HEK293 (cell line): ENCODE results near the gene SMIM41.

Source experiments
- CTCF ChIA-PET: fragments of 350-600 bp; formaldehyde crosslinking; extraction: SDS; loops from one replicate; lab custom pipeline; 2021; ENCODE audit warnings: antibody characterized with exemption; lab: Yijun Ruan, JAX
- POLR2A ChIA-PET: fragments of 300-600 bp; formaldehyde crosslinking; extraction: SDS; loops from one replicate; lab custom pipeline; 2020; ENCODE audit warnings: antibody characterized with exemption, inconsistent platforms; lab: Yijun Ruan, JAX
- H3K27ac ChIP-seq: fragments of 200-500 bp; sonication (Bioruptor generic); 2 replicates; pipeline ENCODE4 v1.5.1; 2014; ENCODE audit warnings: low read depth, low read length, control low read depth, inconsistent platforms; ENCODE audit errors: extremely low read depth
- H3K36me3 ChIP-seq, 2 experiments: fragments of 200-500 bp in 1 of 2; sonication (Bioruptor generic) in 1 of 2; 1 replicate in 1 of 2; 2 replicates in 1 of 2; pipeline ENCODE4 v1.5.1; 2014 to 2017; ENCODE audit warnings: inconsistent platforms in 2 of 2, low read length in 2 of 2; ENCODE audit not compliant: control insufficient read depth in 2 of 2, insufficient read depth in 1 of 2
- H3K4me1 ChIP-seq: fragments of 200-500 bp; sonication (Bioruptor generic); 2 replicates; pipeline ENCODE4 v1.5.1; 2014; ENCODE audit warnings: mild to moderate bottlenecking, low read length, inconsistent platforms; ENCODE audit not compliant: control insufficient read depth, insufficient read depth
- H3K4me3 ChIP-seq: 2 replicates; pipeline ENCODE4 v1.5.1; 2011; ENCODE audit warnings: low read depth, mild to moderate bottlenecking, control low read depth, low read length, moderate library complexity
- H3K9me3 ChIP-seq: fragments of 200-500 bp; sonication (Bioruptor generic); 2 replicates; pipeline ENCODE4 v1.5.1; 2014; ENCODE audit warnings: low read depth, low read length, inconsistent platforms; ENCODE audit not compliant: control insufficient read depth, insufficient read depth
- MEIS1 ChIP-seq: sonication (generic); formaldehyde crosslinking; IDR thresholded peaks from 2 replicates; pipeline ENCODE4 v1.8.1; 2022; ENCODE audit warnings: missing genetic modification reagents, mild to moderate bottlenecking, borderline replicate concordance
- MYNN ChIP-seq: fragments of 450-650 bp; formaldehyde crosslinking; IDR thresholded peaks from 2 replicates; pipeline ENCODE4 v1.5.1; 2016; ENCODE audit warnings: missing biosample characterization, missing genetic modification characterization, borderline replicate concordance
- SP7 ChIP-seq: fragments of 450-650 bp; formaldehyde crosslinking; IDR thresholded peaks from 2 replicates; pipeline ENCODE4 v1.5.1; 2016; ENCODE audit warnings: missing biosample characterization, missing genetic modification characterization
- ZBTB48 ChIP-seq: fragments of 450-650 bp; formaldehyde crosslinking; IDR thresholded peaks from 2 replicates; pipeline ENCODE4 v1.5.1; 2016; ENCODE audit warnings: missing biosample characterization, missing genetic modification characterization
- ZBTB7A ChIP-seq: fragments of 450-650 bp; formaldehyde crosslinking; IDR thresholded peaks from 2 replicates; pipeline ENCODE4 v1.5.1; 2016; ENCODE audit warnings: low read depth, missing biosample characterization, missing genetic modification characterization
- ZBTB8A ChIP-seq: fragments of 450-650 bp; formaldehyde crosslinking; IDR thresholded peaks from 2 replicates; pipeline ENCODE4 v1.5.1; 2016; ENCODE audit warnings: missing biosample characterization, missing genetic modification characterization
- ZNF350 ChIP-seq: fragments of 450-650 bp; formaldehyde crosslinking; IDR thresholded peaks from 2 replicates; pipeline ENCODE4 v1.5.0; 2017; ENCODE audit warnings: missing biosample characterization, mild to moderate bottlenecking, missing genetic modification characterization
- ZNF391 ChIP-seq: fragments of 450-650 bp; formaldehyde crosslinking; IDR thresholded peaks from 2 replicates; pipeline ENCODE4 v1.5.1; 2016; ENCODE audit warnings: low read depth, missing biosample characterization, missing genetic modification characterization, borderline replicate concordance
- ZNF426 ChIP-seq: fragments of 450-650 bp; formaldehyde crosslinking; IDR thresholded peaks from 2 replicates; pipeline ENCODE4 v1.5.1; 2017; ENCODE audit warnings: missing biosample characterization, missing genetic modification characterization, mild to moderate bottlenecking, inconsistent platforms, moderate library complexity
- ZNF48 ChIP-seq: fragments of 450-650 bp; formaldehyde crosslinking; IDR thresholded peaks from 2 replicates; pipeline ENCODE4 v1.5.1; 2016; ENCODE audit warnings: missing biosample characterization, missing genetic modification characterization
- ZNF776 ChIP-seq: fragments of 450-650 bp; formaldehyde crosslinking; IDR thresholded peaks from 2 replicates; pipeline ENCODE4 v1.5.0; 2017; ENCODE audit warnings: missing biosample characterization, missing genetic modification characterization, borderline replicate concordance
- TF ChIP-seq, protein P1 (sequence below): fragments of 450-650 bp; formaldehyde crosslinking; IDR thresholded peaks from 2 replicates; pipeline ENCODE4 v1.5.1; 2016; ENCODE audit warnings: missing biosample characterization, missing genetic modification characterization
- TF ChIP-seq, protein P2 (sequence below): fragments of 450-650 bp; formaldehyde crosslinking; IDR thresholded peaks from 2 replicates; pipeline ENCODE4 v1.5.1; 2016; ENCODE audit warnings: missing biosample characterization, missing genetic modification characterization
- TF ChIP-seq, protein P3 (sequence below): fragments of 450-650 bp; formaldehyde crosslinking; IDR thresholded peaks from 2 replicates; pipeline ENCODE4 v1.5.1; 2016; ENCODE audit warnings: missing biosample characterization, missing genetic modification characterization

SMIM41 gene

DNA sequence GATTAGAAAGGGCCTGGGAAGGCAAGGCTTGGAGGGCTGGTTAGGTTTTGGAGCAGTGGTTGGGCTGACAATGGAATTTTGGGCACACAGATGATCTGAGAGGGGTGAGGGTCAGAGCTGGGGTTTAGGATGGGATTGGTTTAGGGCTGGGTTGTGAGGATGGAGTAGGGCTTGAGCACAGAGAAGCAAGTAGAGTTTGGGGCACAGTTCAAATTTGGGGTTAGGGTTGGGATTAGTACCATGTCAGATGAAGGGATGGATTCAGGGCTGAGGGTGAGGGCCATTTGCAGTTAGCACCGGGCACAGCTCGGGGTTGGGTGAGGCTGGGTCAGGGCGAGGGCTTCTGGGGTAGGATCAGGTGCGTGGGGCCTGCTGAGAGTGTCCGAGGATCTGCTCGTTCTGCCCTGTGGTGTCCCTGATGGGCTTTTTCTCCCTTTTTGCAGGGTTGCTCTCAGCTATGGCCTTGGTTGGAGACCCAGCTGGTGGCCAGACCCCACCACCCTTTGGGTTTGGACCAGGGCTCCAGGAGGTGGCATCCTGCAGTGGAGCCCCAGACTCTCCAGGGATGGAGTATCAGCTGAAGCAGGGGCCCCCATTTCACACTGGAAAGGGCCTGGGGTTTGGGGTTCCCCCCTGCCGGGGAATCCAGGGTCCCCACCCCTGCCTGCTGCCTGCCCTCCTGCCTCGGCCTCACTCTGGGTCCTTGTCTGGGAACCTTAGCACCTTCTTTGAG lies 66.8 kb downstream of the SMIM41 start:
- no peaks in the 10 kb centered on the region; the same call in 1 of the 2 replicates for H3K4me1 ChIP-seq
- H3K27ac ChIP-seq = no peak overlapping the region
- TF ChIP-seq, protein P1, sequence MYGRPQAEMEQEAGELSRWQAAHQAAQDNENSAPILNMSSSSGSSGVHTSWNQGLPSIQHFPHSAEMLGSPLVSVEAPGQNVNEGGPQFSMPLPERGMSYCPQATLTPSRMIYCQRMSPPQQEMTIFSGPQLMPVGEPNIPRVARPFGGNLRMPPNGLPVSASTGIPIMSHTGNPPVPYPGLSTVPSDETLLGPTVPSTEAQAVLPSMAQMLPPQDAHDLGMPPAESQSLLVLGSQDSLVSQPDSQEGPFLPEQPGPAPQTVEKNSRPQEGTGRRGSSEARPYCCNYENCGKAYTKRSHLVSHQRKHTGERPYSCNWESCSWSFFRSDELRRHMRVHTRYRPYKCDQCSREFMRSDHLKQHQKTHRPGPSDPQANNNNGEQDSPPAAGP (tag by site-specific recombination) = no peak
- TF ChIP-seq SP7 (tag by site-specific recombination) = no peak
- peak; percentile 40; the same call in 1 of the 2 replicates for TF ChIP-seq ZBTB8A (tag by site-specific recombination)
- CTCF ChIA-PET = interaction anchor here (0.5 to 5.8 kb wide), 16 partner anchors 9 to 835 kb away, joined by 3 to 88 read pairs (median 4); no protein-coding TSS in a partner anchor
- H3K9me3 ChIP-seq = no peaks in the 10 kb centered on the region
- no peaks in the 10 kb centered on the region for H3K36me3 ChIP-seq
- H3K4me3 ChIP-seq = no peak overlapping the region
- POLR2A ChIA-PET = interaction anchor here (0.9 to 2.0 kb wide), 5 partner anchors 9 to 758 kb away, joined by 4 to 12 read pairs (median 5); partner anchors contain the start of genes KRT8 and KRT80

DNA sequence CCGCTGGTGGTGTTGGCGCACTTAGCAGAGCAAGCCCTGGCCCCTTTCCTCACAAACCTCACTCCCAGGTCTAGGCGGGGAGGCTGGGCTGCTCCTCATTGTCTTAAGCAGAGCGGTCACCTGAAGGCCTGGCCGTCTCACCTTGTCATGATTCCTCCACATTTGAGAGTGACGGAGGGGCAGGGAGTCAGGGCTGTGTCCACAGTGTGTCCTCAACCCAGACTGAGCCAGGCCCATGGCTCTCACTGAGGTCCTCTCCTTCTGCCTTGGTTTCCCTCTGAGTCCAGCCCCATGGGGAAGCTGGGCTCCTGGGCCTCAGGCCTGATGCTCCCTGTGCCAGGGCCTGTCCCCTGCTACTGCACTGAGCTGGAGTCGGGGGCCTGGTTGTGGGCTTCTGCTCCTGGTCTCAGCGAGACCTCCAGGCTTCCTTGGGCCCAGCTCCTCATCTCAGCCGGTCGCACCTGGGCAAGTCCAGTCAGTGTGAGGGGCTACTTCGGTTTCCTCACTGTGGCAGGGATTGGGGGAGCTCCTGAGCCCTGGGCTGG lies 67.4 kb downstream of the SMIM41 start:
- ChIA-PET POLR2A (interaction anchor here (0.6 to 2.0 kb wide), 10 partner anchors 9 to 757 kb away, joined by 3 to 12 read pairs (median 4); partner anchors contain the start of genes KRT8 and KRT80), CTCF (interaction anchor here (0.5 to 5.8 kb wide), 18 partner anchors 8 to 834 kb away, joined by 3 to 88 read pairs (median 4); no protein-coding TSS in a partner anchor)
- Histone ChIP-seq H3K4me3 (no peak overlapping the region), H3K9me3 (no peaks in the 10 kb centered on the region), H3K27ac (no peak overlapping the region), H3K4me1 (no peaks in the 10 kb centered on the region; the same call in 1 of the 2 replicates), H3K36me3 (no peaks in the 10 kb centered on the region)
- no peak for TF ChIP-seq ZNF350 (tag by site-specific recombination)
- TF ChIP-seq ZNF391 (tag by site-specific recombination) = no peak
- TF ChIP-seq ZNF776 (tag by site-specific recombination) = no peak
- TF ChIP-seq MEIS1 (CRISPR knock-in tag) = no peak
- TF ChIP-seq, protein P2, sequence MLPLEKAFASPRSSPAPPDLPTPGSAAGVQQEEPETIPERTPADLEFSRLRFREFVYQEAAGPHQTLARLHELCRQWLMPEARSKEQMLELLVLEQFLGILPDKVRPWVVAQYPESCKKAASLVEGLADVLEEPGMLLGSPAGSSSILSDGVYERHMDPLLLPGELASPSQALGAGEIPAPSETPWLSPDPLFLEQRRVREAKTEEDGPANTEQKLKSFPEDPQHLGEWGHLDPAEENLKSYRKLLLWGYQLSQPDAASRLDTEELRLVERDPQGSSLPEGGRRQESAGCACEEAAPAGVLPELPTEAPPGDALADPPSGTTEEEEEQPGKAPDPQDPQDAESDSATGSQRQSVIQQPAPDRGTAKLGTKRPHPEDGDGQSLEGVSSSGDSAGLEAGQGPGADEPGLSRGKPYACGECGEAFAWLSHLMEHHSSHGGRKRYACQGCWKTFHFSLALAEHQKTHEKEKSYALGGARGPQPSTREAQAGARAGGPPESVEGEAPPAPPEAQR (tag by site-specific recombination) = no peak
- no peak for TF ChIP-seq ZNF48
- no peak for TF ChIP-seq ZBTB7A (tag by site-specific recombination)
- no peak for TF ChIP-seq ZBTB48 (tag by site-specific recombination)
- no peak for TF ChIP-seq ZNF426 (tag by site-specific recombination)
- TF ChIP-seq, protein P1 (tag by site-specific recombination) = no peak
- TF ChIP-seq, protein P3, sequence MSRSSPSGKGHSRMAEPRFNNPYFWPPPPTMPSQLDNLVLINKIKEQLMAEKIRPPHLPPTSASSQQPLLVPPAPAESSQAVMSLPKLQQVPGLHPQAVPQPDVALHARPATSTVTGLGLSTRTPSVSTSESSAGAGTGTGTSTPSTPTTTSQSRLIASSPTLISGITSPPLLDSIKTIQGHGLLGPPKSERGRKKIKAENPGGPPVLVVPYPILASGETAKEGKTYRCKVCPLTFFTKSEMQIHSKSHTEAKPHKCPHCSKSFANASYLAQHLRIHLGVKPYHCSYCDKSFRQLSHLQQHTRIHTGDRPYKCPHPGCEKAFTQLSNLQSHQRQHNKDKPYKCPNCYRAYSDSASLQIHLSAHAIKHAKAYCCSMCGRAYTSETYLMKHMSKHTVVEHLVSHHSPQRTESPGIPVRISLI (tag by site-specific recombination) = no peak
- no peak for TF ChIP-seq MYNN (tag by site-specific recombination)
